K562 (cell line): Measurements from ENCODE around the gene CST7. TPM values are rescaled to one million over a fixed set of nuclear protein-coding genes. Genes with fewer than 3 reads are reported as not detected.

Experiments used
- ATAC-seq: fragments of 200-7000 bp; cut with Tn5 transposase; 3 replicates; pipeline ENCODE4 v1.9.1; 2020; ENCODE audit warnings: moderate library complexity
- BruUV-seq: library from RNA; stranded (reverse); fragments of 400-500 nt; replicated peaks from 2 replicates; lab custom pipeline; 2021; lab: Mats Ljungman, UMichigan
- CTCF ChIA-PET: fragments of 300-600 bp; formaldehyde crosslinking; extraction: SDS; loops from one replicate; lab custom pipeline; 2021; ENCODE audit warnings: low intra/inter-chr PET ratio; lab: Yijun Ruan, JAX
- POLR2A ChIA-PET: fragments of 300-600, 350-650 bp; sonication (Branson Sonifier 250); formaldehyde crosslinking; extraction: SDS; loops from one replicate; lab custom pipeline; 2021; ENCODE audit warnings: antibody characterized with exemption, inconsistent platforms; lab: Yijun Ruan, JAX
- DNase-seq, 4 experiments: peaks; one replicate each; pipeline versions ENCODE4 v3.0.0 to v3.0.0-alpha.2; 2011 to 2018; ENCODE audit warnings: low spot score in 3 of 4, mixed read lengths in 3 of 4; ENCODE audit errors: extremely low read depth in 1 of 4
- FAIRE-seq: peaks from 2 replicates; lab custom pipeline; 2011; peaks lifted over from hg19 to GRCh38; lab: Jason Lieb, UNC
- H2AFZ ChIP-seq: 2 replicates; pipeline ENCODE4 v1.6.0; 2011; ENCODE audit warnings: low read depth, low read length, control low read depth, inconsistent platforms
- H3K27ac ChIP-seq: fragments of 200-600 bp; 3 replicates; pipeline ENCODE4 v1.8.0; 2011; ENCODE audit warnings: low read depth, mild to moderate bottlenecking, control low read depth, inconsistent platforms, low read length, moderate library complexity, mixed read lengths; ENCODE audit errors: extremely low read depth
- H3K27me3 ChIP-seq, 2 experiments: fragments of 300-600 bp in 1 of 2; 2 replicates in 1 of 2; 3 replicates in 1 of 2; pipeline versions ENCODE4 v1.6.0 to v1.8.0; 2011; ENCODE audit warnings: inconsistent platforms in 2 of 2, low read length in 2 of 2, mild to moderate bottlenecking in 1 of 2, mixed read lengths in 1 of 2, moderate library complexity in 1 of 2; ENCODE audit not compliant: control insufficient read depth in 2 of 2, insufficient read depth in 2 of 2
- H3K36me3 ChIP-seq: fragments of 300-600 bp; 3 replicates; pipeline ENCODE4 v1.8.0; 2011; ENCODE audit warnings: mild to moderate bottlenecking, low read length, inconsistent platforms; ENCODE audit not compliant: control insufficient read depth, insufficient read depth
- H3K4me1 ChIP-seq, 2 experiments: fragments of 200-600 bp in 1 of 2; replicated peaks in 1 of 2; 2 replicates in 1 of 2; 3 replicates in 1 of 2; pipeline versions ENCODE4 v1.5.1 to v1.8.0; 2011; ENCODE audit warnings: inconsistent platforms in 2 of 2, low read length in 2 of 2, mild to moderate bottlenecking in 1 of 2, mixed read lengths in 1 of 2, moderate library complexity in 1 of 2; ENCODE audit not compliant: control insufficient read depth in 2 of 2, insufficient read depth in 2 of 2
- H3K4me2 ChIP-seq: 2 replicates; pipeline ENCODE4 v1.6.1; 2011; ENCODE audit warnings: low read length, control low read depth, inconsistent platforms, mixed read lengths; ENCODE audit not compliant: insufficient read depth
- H3K4me3 ChIP-seq: fragments of 200-600 bp; sonication (generic), shearing (Covaris generic); 2 replicates; pipeline ENCODE4 v1.5.1; 2016; ENCODE audit warnings: control low read depth, inconsistent platforms
- H3K79me2 ChIP-seq: fragments of 200-600 bp; 3 replicates; pipeline ENCODE4 v1.8.0; 2011; ENCODE audit warnings: low read length, inconsistent platforms; ENCODE audit not compliant: control insufficient read depth, insufficient read depth
- H3K9ac ChIP-seq, 2 experiments: 2 replicates each; pipeline versions ENCODE4 v1.6.0 to v1.6.1; 2011; ENCODE audit warnings: low read depth in 2 of 2, low read length in 2 of 2, control low read depth in 1 of 2, inconsistent platforms in 1 of 2, mild to moderate bottlenecking in 1 of 2, mixed read lengths in 1 of 2; ENCODE audit not compliant: insufficient read depth in 1 of 2
- H3K9me1 ChIP-seq: one replicate; pipeline ENCODE4 v1.6.0; 2011; ENCODE audit warnings: inconsistent platforms, mild to moderate bottlenecking, low read length, moderate library complexity; ENCODE audit not compliant: control insufficient read depth, insufficient read depth
- H3K9me3 ChIP-seq: replicated peaks from 2 replicates; pipeline ENCODE4 v1.5.1; 2011; ENCODE audit warnings: low read depth, low read length, inconsistent platforms; ENCODE audit not compliant: control insufficient read depth, insufficient read depth
- H4K20me1 ChIP-seq: replicated peaks from 2 replicates; pipeline ENCODE4 v1.6.1; 2011; ENCODE audit warnings: low read length, inconsistent platforms, mixed read lengths; ENCODE audit not compliant: control insufficient read depth, insufficient read depth
- BCL6 ChIP-seq: fragments of 250-450 bp; sonication (Bioruptor Pico); IDR thresholded peaks from 2 replicates; pipeline ENCODE4 v1.4.0; 2020
- GTF3C2 ChIP-seq: IDR thresholded peaks from 3 replicates; pipeline ENCODE4 v1.6.1; 2011; ENCODE audit warnings: borderline replicate concordance, mild to moderate bottlenecking, moderate library complexity; ENCODE audit not compliant: insufficient read length; ENCODE audit errors: extremely low read depth
- REST ChIP-seq, 2 experiments: fragments of 450-650 bp; formaldehyde crosslinking in 1 of 2; IDR thresholded peaks; 2 replicates each; pipeline versions ENCODE4 v1.4.0 to v1.6.1; 2014 to 2020; ENCODE audit warnings: mild to moderate bottlenecking in 2 of 2, borderline replicate concordance in 1 of 2, low read depth in 1 of 2
- TRIM28 ChIP-seq: fragments of 450-650 bp; IDR thresholded peaks from 2 replicates; pipeline ENCODE4 v1.6.1; 2017
- ZBTB34 ChIP-seq: fragments of 250-450 bp; sonication (Bioruptor Pico); IDR thresholded peaks from 2 replicates; pipeline ENCODE4 v1.8.0; 2021; ENCODE audit warnings: mild to moderate bottlenecking, moderate library complexity
- ZNF395 ChIP-seq: fragments of 200-800 bp; sonication (Bioruptor generic); IDR thresholded peaks from 2 replicates; pipeline ENCODE4 v1.6.1; 2017; ENCODE audit warnings: missing genetic modification characterization, missing compliant biosample characterization
- WGBS: fragments of 100-300 bp; shearing (Covaris generic); methylation state at CpG from one replicate; pipeline ENCODE4 v1.1.6; 2016; ENCODE audit warnings: low coverage, mixed read lengths; ENCODE audit not compliant: insufficient coverage; ENCODE audit errors: missing lambda C conversion rate; 5-methylcytosine and 5-hydroxymethylcytosine counted together
- in situ Hi-C: fragments of 300-500 bp; cut with MboI; formaldehyde crosslinking; loops from 4 replicates; pipeline ENCODE4 v1.15.0; 2018; ENCODE audit warnings: inconsistent platforms, mixed read lengths
- intact Hi-C: fragments of 100-400 bp; cut with micrococcal nuclease; formaldehyde crosslinking; loops from 2 replicates; pipeline ENCODE4 v1.14.2; 2022
- polyA plus RNA-seq, 8 experiments: library from polyadenylated mRNA; depleted of rRNA in 4 of 8; stranded (reverse) in 5 of 8; unstranded in 3 of 8; fragments of >200 nt; fragmentation: Nextera tagmentation in 2 of 8; fragmentation: Illumina TruSeq in 1 of 8; extraction: Ambion mirVana in 2 of 8; extraction: Trizol in 1 of 8; gene quantifications; 2 replicates each; pipeline versions ENCODE4 v1.2.1 to v1.2.3, GENCODE V29; 2011 to 2014; ENCODE audit warnings: inconsistent platforms in 1 of 8, missing spikeins in 1 of 8
- total RNA-seq, 7 experiments: library from RNA; depleted of rRNA in 6 of 7; stranded (reverse); fragments of >200 nt in 6 of 7; fragmentation: Illumina TruSeq in 2 of 7; extraction: Trizol in 2 of 7; gene quantifications; 2 replicates each; pipeline versions ENCODE4 v1.2.1 to v1.2.3, GENCODE V29; 2011 to 2021; ENCODE audit warnings: low replicate concordance in 1 of 7

The CST7 gene
- total and polyA plus RNA-seq, 9 of the 15 experiments (the other 6 are each of a cell fraction or from before 2014, with no cell fraction given): not detected

GRCh38 chr20:24980291-24981053 is 31.4 kb downstream of the CST7 start:
- no peak for DNase-seq
- CTCF ChIA-PET: no interaction called here
- no peaks in the 10 kb centered on the region for H3K27me3 ChIP-seq
- H3K9ac ChIP-seq: no peak overlapping the region; a peak in 1 of 4 replicates
- H3K4me2 ChIP-seq: no peak overlapping the region
- H3K27ac ChIP-seq: no peak overlapping the region
- POLR2A ChIA-PET: no interaction called here
- H3K4me3 ChIP-seq: no peak overlapping the region
- no peak for FAIRE-seq
- no peaks in the 10 kb centered on the region for H3K9me1 ChIP-seq
- no peaks in the 10 kb centered on the region for H3K4me1 ChIP-seq
- 97% methylated on average over 20 of the region's 34 CpGs for WGBS
- intact Hi-C loops (no loop called here), in situ Hi-C loops (no loop called here)
- H3K79me2 ChIP-seq: peaks cover 3% of the 10 kb centered on the region; the same call in 1 of the 3 replicates
- H3K36me3 ChIP-seq: peaks cover 38% of the 10 kb centered on the region; the same call in 2 of the 3 replicates
- no peak overlapping the region for H2AFZ ChIP-seq
- H4K20me1 ChIP-seq: no peaks in the 10 kb centered on the region
- BruUV-seq: no TSS peak
- H3K9me3 ChIP-seq: no peaks in the 10 kb centered on the region
- ATAC-seq: no peak
- no peak for TF ChIP-seq GTF3C2
- TF ChIP-seq REST (IDR thresholded peaks at IDR 0.05; ENCODE audit: borderline replicate concordance): no peak
- no peak for TF ChIP-seq REST (CRISPR knock-in tag; IDR thresholded peaks at IDR 0.05; ENCODE audit: low read depth)
- TF ChIP-seq ZBTB34 (CRISPR knock-in tag): no peak
- TF ChIP-seq ZNF395 (CRISPR knock-in tag): no peak
- no peak for TF ChIP-seq TRIM28
- no peak for TF ChIP-seq BCL6
